Sigmoid colon (tissue), 4 donors: ENCODE results near the gene DUOXA2.

ENCODE experiments used
- CTCF ChIP-seq, 4 experiments: fragments of 450-650 bp in 3 of 4; fragments of 200-600 bp in 1 of 4; IDR thresholded peaks; one replicate each; pipeline ENCODE4 v1.5.1; 2016 to 2019; ENCODE audit warnings: antibody characterized with exemption in 4 of 4, mild to moderate bottlenecking in 3 of 4, moderate library complexity in 2 of 4
- POLR2AphosphoS5 ChIP-seq, 4 donors: sonication (generic); formaldehyde crosslinking; IDR thresholded peaks; one replicate each; pipeline ENCODE4 v1.6.1; 2017; ENCODE audit warnings: antibody characterized with exemption in 4 of 4

- TF ChIP-seq CTCF (IDR thresholded peaks at IDR 0.05) (no peak), POLR2AphosphoS5 (IDR thresholded peaks at IDR 0.05) (no peak)
These were observed 21.1 kb upstream of the DUOXA2 start for GRCh38 chr15:45093013-45093412.
